NCI-H2196 treated with DMSO at 0.1 percent for 48 hours (cell line): Measurements from ENCODE around the gene RRAD.
A peak's percentile ranks its signal among the peaks of the same experiment; 100 is the strongest.

Source experiments
- DNase-seq: peaks from one replicate; lab custom pipeline; 2025; ENCODE audit not compliant: unreplicated experiment; lab: John Stamatoyannopoulos, UW

RRAD gene

GRCh38 chr16:66881964-66882508 lies 43.3 kb downstream of the RRAD start:
- no peak for DNase-seq

- no peak for DNase-seq
Measured at GRCh38 chr16:66881560-66881959, 43.8 kb downstream of the RRAD start.

- DNase-seq: no peak
Measured at GRCh38 chr16:66881014-66881417, 44.3 kb downstream of the RRAD start.

- peak; percentile 74 for DNase-seq
Measured at GRCh38 chr16:66880288-66881013, 44.9 kb downstream of the RRAD start, which contains the start of gene PDP2. Gene PDP2, plus strand, starts transcription at chr16:66880515. Its CDS starts 3,770 bp downstream, at chr16:66884285.

GRCh38 chr16:66878067-66878466 lies 47.3 kb downstream of the RRAD start:
- DNase-seq: no peak

- DNase-seq: no peak
Measured at GRCh38 chr16:66874079-66874775, 51.1 kb downstream of the RRAD start.

GRCh38 chr16:66873685-66874055 lies 51.7 kb downstream of the RRAD start:
- no peak for DNase-seq

GRCh38 chr16:66872943-66873684 lies 52.2 kb downstream of the RRAD start:
- DNase-seq: peak; percentile 30

- no peak for DNase-seq
Measured at GRCh38 chr16:66872559-66872942, 52.8 kb downstream of the RRAD start.

GRCh38 chr16:66871840-66872239 lies 53.5 kb downstream of the RRAD start:
- no peak for DNase-seq
